COLO829 (cell line): ENCODE data around the gene SMNDC1.
A peak's percentile ranks its signal among the peaks of the same experiment; 100 is the strongest.
"Not testable (repeated sequence)": the region's sequence is repeated elsewhere in the genome, so short reads cannot be mapped to it uniquely, and the experiment has no call there.

ENCODE experiments used
- DNase-seq: peaks from one replicate; pipeline ENCODE4 v3.0.0; 2012; ENCODE audit warnings: low spot score

Gene SMNDC1

DNA sequence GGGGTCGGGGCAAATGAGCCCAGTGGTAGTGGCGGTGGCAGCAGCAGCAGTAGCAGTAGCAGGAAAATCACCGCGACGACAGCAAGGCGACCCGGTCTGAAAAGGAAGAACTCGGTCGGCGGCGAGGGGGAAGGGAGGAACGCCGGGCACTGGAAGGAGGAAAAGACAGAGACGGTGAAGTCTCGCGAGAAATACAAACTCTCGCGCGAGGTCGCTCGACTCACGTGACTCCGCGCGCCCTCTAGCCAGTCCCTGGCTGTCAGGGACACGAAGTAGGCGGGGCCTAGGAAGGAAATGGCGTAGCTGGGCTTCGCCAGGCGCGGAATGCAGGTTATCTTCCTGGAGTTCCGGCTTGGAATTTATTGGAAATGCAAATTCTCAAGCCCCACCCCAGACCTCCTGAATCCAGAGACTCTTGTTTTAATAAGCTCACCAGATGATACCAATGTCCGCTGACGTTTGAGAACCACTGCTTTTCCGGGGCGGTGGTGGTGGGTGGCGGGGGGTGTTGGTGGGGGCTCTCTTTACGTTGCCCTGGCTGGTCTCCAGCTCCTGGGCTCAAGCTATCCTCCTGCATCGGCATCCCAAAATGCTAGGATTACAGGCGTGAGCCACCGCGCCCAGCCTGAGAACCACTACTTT is at the start of gene SMNDC1:
TSS of gene SMNDC1 (minus strand) at position 141 of the 642 bp plus-strand sequence. CDS start 1,333 bp downstream, outside the sequence.
- peak; percentile 96 for DNase-seq

GRCh38 chr10:110354322-110354766 is 49.6 kb upstream of the SMNDC1 start:
- peak; percentile 48 for DNase-seq

GRCh38 chr10:110353244-110354119 is 48.8 kb upstream of the SMNDC1 start:
- no peak for DNase-seq

DNA sequence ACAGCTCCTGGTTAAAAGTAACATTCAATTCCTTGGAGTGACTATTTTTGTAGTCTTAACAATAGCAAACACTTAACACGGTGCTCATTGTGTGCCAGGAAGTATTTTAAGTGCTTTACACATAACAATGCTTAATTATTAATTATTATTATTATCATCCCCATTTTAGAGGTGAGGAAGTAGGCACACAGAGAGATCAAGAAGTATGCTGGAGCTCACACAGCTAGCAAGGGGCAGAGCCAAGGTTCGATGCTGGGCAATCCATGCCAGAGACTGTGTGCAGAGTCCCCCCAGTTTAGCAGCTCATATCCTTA is 48.2 kb upstream of the SMNDC1 start:
- no peak for DNase-seq

- DNase-seq: no peak
Measured at GRCh38 chr10:110350812-110351211, 46.1 kb upstream of the SMNDC1 start.

DNA sequence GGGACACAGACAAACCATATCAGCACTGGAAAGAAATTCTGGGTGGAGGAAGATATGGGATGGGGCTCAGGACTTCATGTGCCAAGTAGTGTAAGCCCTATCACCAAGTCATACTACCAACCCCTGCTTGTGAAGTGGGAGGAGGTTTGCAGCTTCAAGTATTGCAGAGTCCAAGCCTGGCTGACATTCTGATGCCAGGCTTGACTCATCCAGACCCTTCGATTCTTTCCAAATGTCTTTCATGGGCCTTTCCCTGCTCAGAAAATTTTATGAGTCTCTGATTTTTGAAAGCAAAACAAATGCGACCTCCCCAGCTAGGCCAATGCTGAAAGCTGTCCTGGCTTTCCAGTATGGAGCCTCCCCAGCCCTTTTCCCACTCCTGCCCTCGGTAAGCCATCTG is 45.1 kb upstream of the SMNDC1 start:
- no peak for DNase-seq

GRCh38 chr10:110349386-110349785 is 44.7 kb upstream of the SMNDC1 start:
- DNase-seq: no peak

GRCh38 chr10:110348336-110348735 is 43.6 kb upstream of the SMNDC1 start:
- no peak for DNase-seq

- no peak for DNase-seq
Measured at GRCh38 chr10:110346914-110347313, 42.2 kb upstream of the SMNDC1 start.

- DNase-seq: no peak
Measured at GRCh38 chr10:110345286-110345685, 40.6 kb upstream of the SMNDC1 start.

- DNase-seq: no peak
Measured at GRCh38 chr10:110344622-110345021, 39.9 kb upstream of the SMNDC1 start.

- no peak for DNase-seq
Measured at GRCh38 chr10:110343947-110344346, 39.2 kb upstream of the SMNDC1 start.

GRCh38 chr10:110340816-110341215 is 36.1 kb upstream of the SMNDC1 start:
- DNase-seq: no peak

GRCh38 chr10:110340122-110340521 is 35.4 kb upstream of the SMNDC1 start:
- DNase-seq: no peak

DNA sequence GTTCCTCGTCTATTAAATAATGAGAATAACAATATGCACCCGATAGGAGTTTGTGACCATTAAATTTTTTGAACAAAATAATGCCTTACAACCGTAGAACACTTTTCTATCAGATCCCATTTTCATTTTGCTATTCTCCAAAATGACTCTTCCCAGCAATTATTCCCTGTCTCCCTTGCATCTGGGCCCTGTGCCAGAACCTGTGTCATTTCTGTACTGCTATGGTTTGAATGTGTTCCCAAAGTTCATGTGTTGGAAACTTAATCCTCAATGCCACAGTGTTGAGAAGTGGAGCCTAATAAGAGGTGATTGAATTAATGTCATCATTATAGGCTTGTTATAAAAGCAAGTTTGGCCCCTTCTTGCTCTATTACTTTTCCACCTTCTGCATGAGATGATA is 33.2 kb upstream of the SMNDC1 start:
- no peak for DNase-seq

DNA sequence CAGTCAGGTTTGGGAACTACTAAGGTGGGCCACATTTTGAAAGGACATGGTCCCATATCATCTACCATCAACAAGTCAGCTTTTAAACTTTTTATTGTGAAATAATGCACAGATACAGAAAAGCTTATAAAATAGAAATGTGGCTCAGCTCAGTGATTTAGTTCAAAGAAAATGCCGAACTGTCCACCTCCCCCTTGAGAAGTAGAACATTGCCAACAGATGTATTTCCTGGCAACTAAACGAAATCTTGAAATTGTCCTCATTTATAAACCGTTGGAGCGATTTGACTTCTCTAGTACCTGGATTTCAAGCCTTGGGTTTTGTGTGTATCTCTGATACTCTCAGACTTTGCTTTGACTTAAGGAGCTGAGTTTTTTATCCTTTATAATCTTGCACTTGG is 32.7 kb upstream of the SMNDC1 start:
- DNase-seq: no peak

GRCh38 chr10:110336111-110336721 is 31.5 kb upstream of the SMNDC1 start:
- DNase-seq: peak; percentile 58

- no peak for DNase-seq
Measured at GRCh38 chr10:110335314-110336064, 30.8 kb upstream of the SMNDC1 start.

GRCh38 chr10:110334061-110334656 is 29.4 kb upstream of the SMNDC1 start:
- no peak for DNase-seq

- not testable (repeated sequence) for DNase-seq
Measured at GRCh38 chr10:110331226-110331795, 26.6 kb upstream of the SMNDC1 start.

DNA sequence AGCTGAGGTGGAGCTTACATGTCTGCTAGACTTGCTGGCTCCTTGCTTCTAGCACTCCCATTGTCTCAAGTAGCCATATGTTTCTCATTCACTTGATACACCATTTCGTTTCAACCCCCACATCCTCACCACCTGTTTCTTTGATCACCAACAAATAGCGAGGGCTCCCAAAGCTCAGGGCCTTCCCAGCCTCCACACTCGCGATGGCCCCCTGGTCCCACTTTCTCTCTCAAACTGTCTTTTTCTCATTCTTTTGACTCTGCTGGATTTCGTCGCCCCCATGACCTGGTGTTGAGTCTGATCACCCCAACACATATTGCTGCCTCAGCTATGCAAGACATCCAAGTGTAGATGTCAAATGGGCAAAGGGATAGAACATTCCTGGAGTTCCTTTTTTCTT is 26.0 kb upstream of the SMNDC1 start:
- no peak for DNase-seq
